Measurements from ENCODE around the gene HDAC5.
A peak's percentile ranks its signal among the peaks of the same experiment; 100 is the strongest.
"Not testable (repeated sequence)": the region's sequence is repeated elsewhere in the genome, so short reads cannot be mapped to it uniquely, and the experiment has no call there.

The HDAC5 gene

GRCh38 chr17:44130693-44131349 lies 7.4 kb upstream of the HDAC5 start:
- TF ChIP-seq CTCF (IDR thresholded peaks at IDR 0.05; ENCODE audit: low read depth, low read length) = no peak
- DNase-seq (ENCODE audit: low read depth in 2 of 2) = no peak
- H3K4me3 ChIP-seq (replicated peaks in 1 of 2; ENCODE audit: low read depth in 2 of 2, low read length in 2 of 2) = no peak overlapping the region

- H3K4me3 ChIP-seq (replicated peaks in 1 of 2; ENCODE audit: low read depth in 2 of 2, low read length in 2 of 2) = no peak overlapping the region
- no peak for DNase-seq (ENCODE audit: low read depth in 2 of 2)
- TF ChIP-seq CTCF (IDR thresholded peaks at IDR 0.05; ENCODE audit: low read depth, low read length) = no peak
Measured at GRCh38 chr17:44128383-44128782, 4.9 kb upstream of the HDAC5 start.

GRCh38 chr17:44124118-44124438 lies 637 bp upstream of the HDAC5 start:
- no peak for TF ChIP-seq CTCF (IDR thresholded peaks at IDR 0.05; ENCODE audit: low read depth, low read length)
- DNase-seq (ENCODE audit: low read depth in 2 of 2) = no peak
- peak overlapping the region; percentile 60 to 76 for H3K4me3 ChIP-seq (replicated peaks in 1 of 2; ENCODE audit: low read depth in 2 of 2, low read length in 2 of 2)

- TF ChIP-seq CTCF (IDR thresholded peaks at IDR 0.05; ENCODE audit: low read depth, low read length) = no peak
- no peak for DNase-seq (ENCODE audit: low read depth in 2 of 2)
- H3K4me3 ChIP-seq (replicated peaks in 1 of 2; ENCODE audit: low read depth in 2 of 2, low read length in 2 of 2) = peak overlapping the region; percentile 76 to 99
Measured at GRCh38 chr17:44122816-44123355, 555 bp downstream of the HDAC5 start.

GRCh38 chr17:44121997-44122815 lies 1.2 kb downstream of the HDAC5 start:
- TF ChIP-seq CTCF (IDR thresholded peaks at IDR 0.05; ENCODE audit: low read depth, low read length) = no peak
- no peak for DNase-seq (ENCODE audit: low read depth in 2 of 2)
- H3K4me3 ChIP-seq (replicated peaks in 1 of 2; ENCODE audit: low read depth in 2 of 2, low read length in 2 of 2) = peak overlapping the region; percentile 76 to 99

- TF ChIP-seq CTCF (IDR thresholded peaks at IDR 0.05; ENCODE audit: low read depth, low read length) = no peak
- no peak for DNase-seq (ENCODE audit: low read depth in 2 of 2)
- H3K4me3 ChIP-seq (replicated peaks in 1 of 2; ENCODE audit: low read depth in 2 of 2, low read length in 2 of 2) = no peak overlapping the region
Measured at GRCh38 chr17:44120851-44121605, 2.4 kb downstream of the HDAC5 start.

GRCh38 chr17:44120281-44120680 lies 3.2 kb downstream of the HDAC5 start:
- not testable (repeated sequence) for DNase-seq (ENCODE audit: low read depth in 2 of 2); H3K4me3 ChIP-seq (replicated peaks in 1 of 2; ENCODE audit: low read depth in 2 of 2, low read length in 2 of 2)

All from cardiac fibroblast (primary cell).